ENCODE results near the gene ZBTB46.

Gene ZBTB46

DNA sequence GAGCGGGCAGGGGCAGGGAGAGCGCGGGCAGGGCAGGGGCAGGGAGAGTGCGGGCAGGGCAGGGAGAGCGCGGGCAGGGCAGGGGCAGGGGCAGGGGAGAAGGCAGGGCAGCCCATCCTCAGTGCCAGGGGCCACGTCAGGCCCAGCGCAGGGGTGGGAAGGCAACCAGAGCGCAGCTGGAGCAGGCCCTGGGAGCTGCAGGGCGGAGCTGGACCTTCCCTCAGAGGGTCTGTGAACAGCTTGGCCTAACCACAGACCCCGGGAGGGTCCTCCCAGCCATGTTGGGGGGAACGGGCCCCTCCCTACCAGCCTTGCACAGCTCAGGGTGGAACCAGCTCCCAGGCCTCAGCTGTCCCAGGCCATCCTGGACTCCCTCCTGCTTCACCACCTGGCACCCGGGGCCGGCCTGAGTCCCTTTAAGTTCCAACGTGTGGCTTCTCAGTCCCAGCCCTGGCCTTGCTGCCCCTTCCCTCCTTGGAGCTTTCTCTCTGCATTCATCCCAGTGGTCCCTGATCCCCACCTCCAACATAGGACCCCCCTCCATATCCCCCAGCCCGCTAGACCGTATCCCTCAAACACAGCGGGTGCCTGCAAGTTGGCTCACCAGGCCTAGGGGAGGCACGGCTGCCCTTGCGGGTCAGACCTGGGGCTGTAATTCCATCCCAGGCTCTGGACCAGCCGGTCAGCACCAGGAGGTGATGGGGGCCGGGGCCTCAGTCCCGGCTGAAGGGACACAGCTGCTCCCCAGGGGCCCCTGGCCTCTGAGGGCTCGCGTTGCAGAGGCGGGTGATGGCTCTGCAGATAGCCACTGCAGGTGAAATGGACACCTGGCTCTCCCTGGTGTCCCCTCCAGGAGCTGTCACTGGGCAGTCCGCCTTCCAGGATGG lies 5.6 kb upstream of the ZBTB46 start:
- no peak for DNase-seq

DNA sequence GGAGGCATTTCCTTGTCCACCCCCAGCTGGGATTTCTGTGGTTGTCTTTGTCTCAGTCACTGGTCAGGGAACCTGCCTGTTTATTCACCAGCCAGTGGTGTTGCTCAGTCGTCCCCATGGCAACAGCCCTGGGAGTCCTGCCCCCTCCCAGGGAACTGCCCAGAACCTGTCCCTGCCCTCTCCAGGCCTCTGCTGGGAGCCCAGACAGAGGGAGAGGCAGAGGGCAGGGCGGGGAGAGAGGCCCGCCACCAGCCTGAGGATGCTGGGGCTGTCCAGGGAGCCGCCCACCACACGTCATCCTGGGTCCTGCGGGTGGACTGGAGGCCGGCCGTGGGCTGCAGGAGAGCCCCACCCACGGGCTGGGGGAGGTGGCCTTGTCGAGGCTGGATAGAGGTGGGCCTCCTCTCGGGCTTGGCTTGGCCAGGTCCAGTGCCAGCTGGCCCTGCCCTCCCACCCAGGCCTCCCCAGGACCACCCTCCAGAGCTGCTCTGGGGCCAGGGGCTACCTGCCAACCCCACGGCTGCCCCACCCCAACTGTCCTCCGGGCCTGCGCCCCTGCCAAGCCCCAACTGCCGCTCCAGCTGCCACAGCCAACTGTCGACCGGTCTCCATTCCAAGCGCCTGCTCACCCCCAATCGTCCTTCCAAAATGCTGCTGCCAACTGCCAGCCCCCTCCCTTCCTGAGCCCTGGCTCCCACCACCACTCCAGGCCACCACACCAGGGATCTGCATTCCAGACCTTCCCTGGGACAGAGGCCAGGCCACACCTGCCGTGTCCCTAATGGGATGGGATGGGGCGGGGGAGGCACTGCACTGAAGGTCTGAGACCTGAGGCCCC lies 4.2 kb upstream of the ZBTB46 start:
- DNase-seq, result no peak

DNA sequence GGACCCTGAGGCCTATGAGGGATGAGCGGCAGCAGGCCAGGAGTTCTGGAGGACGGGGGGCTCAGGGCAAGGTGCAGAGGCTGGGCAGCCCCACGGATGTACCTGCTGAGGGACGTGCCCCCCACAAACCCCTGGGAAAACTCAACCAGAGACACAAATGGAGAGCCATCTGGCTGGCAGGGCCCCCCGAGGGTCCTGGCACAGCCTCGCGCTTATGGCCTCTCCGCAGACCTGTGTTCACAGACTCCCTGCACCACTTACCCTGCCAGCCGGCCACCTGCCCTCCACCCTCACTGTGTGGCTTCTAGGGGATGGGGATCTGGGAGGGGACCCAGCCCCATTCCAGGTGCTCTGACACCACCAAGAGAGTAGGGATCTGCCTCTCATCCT lies 3.4 kb upstream of the ZBTB46 start:
- DNase-seq, result no peak

DNA sequence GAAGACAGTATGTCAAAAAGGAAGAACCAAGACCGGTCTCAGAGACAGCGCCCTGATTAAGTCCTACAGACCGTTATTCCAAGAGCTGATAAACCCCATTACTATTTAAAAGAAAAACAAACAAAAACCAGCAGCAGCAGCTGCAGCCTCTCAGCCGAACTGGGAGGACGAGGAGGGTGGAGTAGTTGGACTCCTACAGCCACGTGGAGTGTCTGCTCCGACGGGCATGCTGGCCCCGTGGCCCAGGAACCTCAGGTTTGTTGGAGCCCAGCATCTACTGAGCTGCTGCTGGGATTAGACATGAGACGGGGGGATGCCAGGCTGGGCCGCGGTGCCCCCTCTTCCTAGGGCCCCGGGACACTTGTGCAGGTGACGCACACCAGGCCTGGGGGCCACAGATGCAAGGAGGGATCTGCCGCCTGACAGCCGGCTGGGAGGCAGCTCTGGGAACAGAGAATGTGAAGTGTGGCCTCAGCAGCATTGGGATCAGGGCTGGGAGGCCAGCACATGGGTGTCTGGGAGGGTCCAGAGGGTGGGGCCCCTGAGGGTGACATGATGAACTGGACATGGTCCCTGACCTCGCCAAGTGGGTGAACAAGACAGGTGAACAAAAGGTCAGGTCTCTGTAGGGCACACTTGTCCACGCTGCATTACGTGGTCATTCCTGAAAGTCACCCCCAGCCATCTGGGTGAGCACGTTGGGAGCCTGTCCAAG lies 2.9 kb upstream of the ZBTB46 start:
- no peak for DNase-seq

GRCh38 chr20:63831993-63832686 lies 1.1 kb upstream of the ZBTB46 start:
- DNase-seq, result no peak

DNA sequence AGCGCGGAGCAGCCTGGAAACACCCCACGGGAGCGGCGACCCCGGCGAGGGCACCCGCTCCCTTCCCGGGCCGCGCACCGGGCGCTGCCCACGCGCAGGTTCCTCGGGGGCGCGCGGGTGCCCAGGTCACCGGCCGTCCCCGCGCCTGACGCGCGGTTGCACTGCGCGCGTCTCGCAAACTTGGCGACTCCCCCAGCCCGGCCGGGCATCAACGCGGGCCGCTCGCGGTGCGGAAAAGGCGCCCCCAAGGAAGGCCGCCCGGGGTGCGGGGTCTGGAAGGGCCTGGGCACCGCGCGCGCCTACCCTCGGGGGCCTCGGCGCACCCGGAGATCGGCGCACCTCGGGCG lies 555 bp upstream of the ZBTB46 start:
- DNase-seq, result no peak

DNA sequence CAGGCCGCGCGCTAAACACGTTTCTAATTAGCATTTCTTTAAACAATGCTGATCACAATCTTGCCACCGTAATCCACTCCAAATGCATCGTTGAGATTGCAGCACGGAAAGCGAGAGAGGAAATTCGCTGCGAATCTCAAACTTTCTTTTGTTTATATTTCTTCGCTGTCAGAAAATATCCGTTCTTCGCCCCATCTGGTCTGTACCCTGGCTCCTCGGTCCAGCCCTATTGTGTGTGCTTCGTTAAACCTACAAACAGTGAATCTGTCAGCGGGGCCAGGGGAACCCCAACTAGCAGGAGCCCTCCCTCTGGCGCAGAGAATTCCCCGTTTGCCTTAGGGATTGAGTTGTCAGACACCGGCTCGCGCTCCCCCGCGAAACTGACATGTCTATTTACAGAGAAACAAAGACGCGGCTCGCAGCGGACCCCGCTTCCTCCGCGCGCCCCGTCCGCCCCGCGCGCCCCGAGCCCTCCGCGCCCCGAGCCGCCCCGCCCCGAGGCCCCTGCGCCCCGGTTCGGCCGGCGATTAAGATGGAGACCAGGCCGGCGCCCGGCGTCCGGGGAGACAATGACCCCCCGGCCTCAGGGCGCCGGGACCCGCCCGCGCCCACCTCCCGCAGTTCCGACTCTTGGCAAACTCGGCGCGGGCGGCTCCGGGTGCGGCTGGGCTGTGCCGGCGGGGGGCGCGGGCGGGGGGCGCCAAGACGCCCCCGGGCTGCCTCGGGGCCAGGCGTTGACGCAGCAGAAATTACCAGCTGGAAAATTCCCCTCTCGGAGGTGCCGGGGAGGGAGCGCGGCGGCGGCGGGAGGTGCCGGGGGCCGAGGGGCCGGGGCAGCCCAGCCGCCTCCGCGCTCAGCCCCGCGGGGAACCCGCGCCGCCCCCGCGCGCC lies 874 bp downstream of the ZBTB46 start:
- DNase-seq, result no peak

DNA sequence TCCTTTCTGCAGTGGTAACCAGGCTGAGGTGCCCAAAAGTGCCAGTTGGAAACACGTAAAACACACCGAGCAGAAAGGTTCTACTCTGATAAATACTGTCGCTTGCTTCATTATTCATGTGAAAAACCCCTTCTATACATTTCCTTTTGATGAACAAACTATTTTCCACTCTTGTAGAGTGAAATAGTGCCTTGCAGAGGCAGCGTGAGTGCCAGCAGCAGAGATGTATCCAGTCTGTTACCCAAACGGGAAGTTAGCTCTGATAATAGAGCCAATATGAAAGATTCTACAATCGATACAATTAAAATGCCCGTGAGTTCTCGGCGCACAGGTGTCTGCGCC lies 1.5 kb downstream of the ZBTB46 start:
- DNase-seq, result no peak

DNA sequence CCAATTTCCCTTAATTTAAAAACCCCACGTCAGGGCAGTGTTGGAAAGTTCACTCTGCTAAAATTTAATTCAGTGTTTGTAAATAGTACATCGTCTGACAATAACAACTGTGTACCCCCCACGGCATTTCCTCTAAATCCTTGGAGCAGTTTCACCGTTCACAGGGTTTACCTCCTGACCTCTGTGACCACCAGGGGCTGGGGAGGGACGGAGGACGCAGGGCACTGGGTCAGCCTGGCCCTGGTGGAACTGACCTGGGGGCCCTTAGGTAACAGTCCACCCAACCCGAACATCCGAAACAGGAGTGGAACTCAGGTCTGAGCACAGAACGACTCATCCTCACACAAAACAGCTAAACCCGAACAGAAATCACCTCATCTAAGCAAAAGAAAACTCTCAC lies 2.1 kb downstream of the ZBTB46 start:
- no peak for DNase-seq

DNA sequence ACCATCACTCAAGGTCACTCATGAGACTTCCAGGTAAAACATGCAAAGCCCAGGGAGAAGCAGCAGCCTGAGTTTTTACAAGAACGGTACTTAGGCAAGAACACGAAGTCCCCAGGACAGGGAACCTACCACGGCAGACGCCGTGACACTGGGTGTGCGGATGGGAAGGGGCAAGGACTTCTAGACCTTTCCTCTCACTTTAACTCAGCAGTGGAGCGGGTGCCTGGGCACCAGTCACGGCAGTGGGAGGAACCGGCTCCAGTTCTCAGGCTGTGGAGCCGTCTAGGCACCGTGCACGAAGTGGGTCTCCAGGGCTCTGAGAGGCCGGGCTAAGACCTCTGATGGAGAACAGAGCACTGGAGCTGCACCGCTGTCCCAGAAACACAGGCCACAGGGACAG lies 2.5 kb downstream of the ZBTB46 start:
- DNase-seq, result no peak

DNA sequence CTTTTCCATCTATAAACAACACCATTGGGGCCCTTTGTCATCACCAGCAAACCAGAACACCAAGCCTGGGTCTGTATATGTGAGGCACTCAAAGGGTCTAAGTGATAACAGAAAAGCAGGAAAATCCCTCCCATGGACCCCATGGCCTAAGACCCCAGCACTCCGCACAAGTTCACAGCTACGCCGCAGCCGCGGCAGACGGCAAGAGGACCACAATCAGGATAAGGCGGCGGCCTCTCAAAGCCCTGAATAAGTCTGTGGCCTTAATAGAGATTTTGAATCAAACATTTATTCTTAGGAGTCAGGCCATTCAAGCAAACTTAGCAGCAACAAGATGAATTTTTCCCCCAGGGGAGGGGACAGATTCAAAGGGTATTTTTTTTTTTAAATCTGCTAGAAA lies 2.9 kb downstream of the ZBTB46 start:
- no peak for DNase-seq

DNA sequence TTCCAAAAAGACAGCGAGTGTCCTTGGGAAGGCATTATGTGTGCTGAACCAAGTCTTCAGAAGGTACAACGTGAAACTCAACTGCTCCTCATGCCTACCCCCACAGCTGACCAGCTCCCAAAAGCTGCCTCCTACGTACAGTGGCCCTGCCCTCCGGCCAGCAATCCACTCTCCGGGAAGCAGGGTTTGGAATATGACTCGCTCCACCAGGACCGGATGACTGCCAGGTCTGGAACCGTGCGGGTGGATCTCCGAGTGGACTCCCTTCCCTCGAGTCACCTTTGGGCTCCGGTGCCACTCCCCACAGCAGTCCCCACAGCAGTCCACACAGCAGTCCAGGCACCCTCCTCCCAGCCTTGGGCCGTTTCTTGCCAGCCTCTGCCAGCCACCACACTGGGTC lies 4.3 kb downstream of the ZBTB46 start:
- no peak for DNase-seq

- DNase-seq, result no peak
Measured at GRCh38 chr20:63825331-63826118, 5.5 kb downstream of the ZBTB46 start.

- no peak for DNase-seq
Measured at GRCh38 chr20:63823691-63824311, 7.3 kb downstream of the ZBTB46 start.

- no peak for DNase-seq
Measured at GRCh38 chr20:63822276-63822696, 8.8 kb downstream of the ZBTB46 start.

- DNase-seq, result no peak
Measured at GRCh38 chr20:63821811-63822210, 9.3 kb downstream of the ZBTB46 start.

DNA sequence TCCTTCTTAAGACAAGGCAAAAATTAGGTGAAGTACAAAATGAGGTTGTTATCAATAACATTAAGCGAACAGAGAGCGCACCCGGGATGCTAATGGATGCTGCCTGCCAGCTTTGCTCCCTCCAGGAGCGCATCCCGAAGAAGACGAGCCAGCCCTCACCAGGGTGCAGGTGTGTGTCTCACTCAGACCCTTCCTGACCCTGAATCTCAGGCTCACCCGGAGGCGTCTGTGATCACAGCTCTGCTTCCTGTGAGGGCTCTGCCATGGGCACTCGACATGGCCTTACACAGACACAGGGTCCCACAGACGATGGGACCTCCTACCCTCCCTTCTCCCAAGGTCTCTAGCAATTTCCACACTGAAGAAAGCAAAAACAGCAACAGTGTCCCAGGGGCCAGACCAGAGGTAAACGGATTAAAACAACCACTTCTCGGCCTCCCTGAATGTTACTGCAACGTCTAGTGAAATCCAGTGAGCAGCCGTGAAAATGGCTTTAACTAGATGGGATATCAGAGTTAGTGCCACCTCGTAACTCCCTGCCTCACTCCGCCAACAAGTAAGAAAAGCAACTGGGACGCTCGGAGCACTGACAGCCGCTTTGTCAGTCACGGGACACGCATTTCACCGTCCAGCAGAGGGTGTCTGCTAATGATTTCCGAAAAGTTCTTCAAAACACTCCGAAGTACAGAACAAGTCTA lies 11.7 kb downstream of the ZBTB46 start:
- DNase-seq, result no peak

- no peak for DNase-seq
Measured at GRCh38 chr20:63815615-63816253, 15.3 kb downstream of the ZBTB46 start.

- DNase-seq, result no peak
Measured at GRCh38 chr20:63814891-63815614, 16.0 kb downstream of the ZBTB46 start.

Measured in activated CD4-positive, CD25-positive, alpha-beta regulatory T cell treated with anti-CD3 and anti-CD28 coated beads, Interleukin-2, amount 50 U/mL, for 72 hours (primary cell).